Ascending aorta (tissue), 2 donors: ENCODE data around the gene CPXM1. TPM values are rescaled to one million over a fixed set of nuclear protein-coding genes. Genes with fewer than 3 reads are reported as not detected.
"Not testable (repeated sequence)": the region's sequence is repeated elsewhere in the genome, so short reads cannot be mapped to it uniquely, and the experiment has no call there.

Experiments
- DNase-seq, 2 donors: peaks; one replicate each; pipeline ENCODE4 v3.0.0-alpha.2; 2019; ENCODE audit warnings: low spot score in 2 of 2
- H3K27ac ChIP-seq, 2 donors: fragments of 200-600 bp; sonication (generic); one replicate each; pipeline ENCODE4 v1.5.1; 2016 to 2017; ENCODE audit warnings: mild to moderate bottlenecking in 1 of 2
- H3K27me3 ChIP-seq: fragments of 200-600 bp; sonication (generic); one replicate; pipeline ENCODE4 v1.5.1; 2017
- H3K36me3 ChIP-seq, 2 donors: fragments of 200-600 bp; sonication (generic); one replicate each; pipeline ENCODE4 v1.5.1; 2016
- H3K4me1 ChIP-seq, 2 donors: fragments of 200-600 bp; sonication (generic); one replicate each; pipeline ENCODE4 v1.5.1; 2016 to 2017; ENCODE audit warnings: mild to moderate bottlenecking in 1 of 2
- H3K4me3 ChIP-seq, 2 donors: fragments of 200-600 bp; sonication (generic); one replicate each; pipeline ENCODE4 v1.5.1; 2016 to 2017; ENCODE audit warnings: mild to moderate bottlenecking in 1 of 2
- H3K9me3 ChIP-seq, 2 donors: fragments of 200-600 bp; sonication (generic); one replicate each; pipeline ENCODE4 v1.5.1; 2016
- CTCF ChIP-seq, 3 experiments: fragments of 200-600 bp in 2 of 3; fragments of 450-650 bp in 1 of 3; sonication (generic) in 2 of 3; IDR thresholded peaks; one replicate each; pipeline ENCODE4 v1.5.1; 2016 to 2019; ENCODE audit warnings: antibody characterized with exemption in 3 of 3, mild to moderate bottlenecking in 1 of 3, moderate library complexity in 1 of 3
- intact Hi-C: fragments of 100-400 bp; cut with DNase I; formaldehyde crosslinking; loops from one replicate; pipeline ENCODE4 v1.15.1; 2023
- total RNA-seq: library from RNA; depleted of rRNA; stranded (reverse); fragments of >200 nt; gene quantifications from one replicate; pipeline ENCODE4 v1.1.0, GENCODE V29; 2016

CPXM1 gene
- total RNA-seq, 1 donor from 2014 or later: not detected

DNA sequence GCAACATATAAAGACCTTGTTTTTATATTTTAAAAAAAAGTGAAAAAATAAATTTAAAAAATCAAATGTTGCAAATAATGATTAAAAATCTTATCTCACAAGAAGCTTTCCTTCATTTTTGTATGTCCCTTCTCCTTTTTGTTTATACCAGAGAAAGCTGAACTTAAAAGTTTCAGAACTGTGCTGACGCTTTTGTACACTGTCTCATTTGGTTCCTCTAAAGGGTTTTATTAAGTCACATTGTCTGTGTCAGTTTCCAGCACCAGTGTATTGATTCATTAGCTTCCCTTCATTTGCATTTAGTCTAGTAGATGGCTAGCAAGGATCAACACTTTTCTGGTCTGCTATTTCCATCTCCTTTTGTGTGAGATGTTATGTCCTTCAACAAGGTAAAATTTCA is 33.3 kb upstream of the CPXM1 start:
- intact Hi-C loops: loop anchor here (10.0 kb wide), 1 partner anchor 309 kb away; no protein-coding TSS in a partner anchor

DNA sequence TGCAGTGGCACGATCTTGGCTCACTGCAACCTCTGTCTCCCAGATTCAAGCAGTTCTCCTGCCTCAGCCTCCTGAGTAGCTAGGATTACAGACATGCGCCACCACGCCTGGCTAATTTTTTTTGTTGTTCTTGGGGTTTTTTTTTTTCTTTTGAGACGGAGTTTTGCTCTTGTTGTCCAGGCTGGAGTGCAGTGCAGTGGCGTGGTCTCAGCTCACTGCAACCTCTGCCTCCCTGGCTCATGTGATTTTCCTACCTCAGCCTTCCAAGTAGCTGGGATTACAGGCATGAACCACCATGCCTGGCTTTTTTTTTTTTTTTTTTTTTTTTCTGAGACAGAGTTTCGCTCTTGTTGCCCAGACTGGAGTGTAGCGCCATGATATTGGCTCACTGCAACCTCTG is 30.8 kb upstream of the CPXM1 start:
- H3K27ac ChIP-seq, DNase-seq, H3K9me3 ChIP-seq, H3K4me1 ChIP-seq, H3K4me3 ChIP-seq, H3K36me3 ChIP-seq, H3K27me3 ChIP-seq: not testable (repeated sequence)
- intact Hi-C loops: loop anchor here (10.0 kb wide), 1 partner anchor 306 kb away; no protein-coding TSS in a partner anchor

More for the DNA sequence above, 33.3 kb upstream of the CPXM1 start:
- no peak for DNase-seq
- no peaks in the 10 kb centered on the region for H3K4me1 ChIP-seq
- no peaks in the 10 kb centered on the region for H3K27me3 ChIP-seq
- no peak overlapping the region for H3K4me3 ChIP-seq
- no peaks in the 10 kb centered on the region for H3K36me3 ChIP-seq
- H3K9me3 ChIP-seq: no peaks in the 10 kb centered on the region
- TF ChIP-seq CTCF (IDR thresholded peaks at IDR 0.05): no peak
- H3K27ac ChIP-seq: no peak overlapping the region

DNA sequence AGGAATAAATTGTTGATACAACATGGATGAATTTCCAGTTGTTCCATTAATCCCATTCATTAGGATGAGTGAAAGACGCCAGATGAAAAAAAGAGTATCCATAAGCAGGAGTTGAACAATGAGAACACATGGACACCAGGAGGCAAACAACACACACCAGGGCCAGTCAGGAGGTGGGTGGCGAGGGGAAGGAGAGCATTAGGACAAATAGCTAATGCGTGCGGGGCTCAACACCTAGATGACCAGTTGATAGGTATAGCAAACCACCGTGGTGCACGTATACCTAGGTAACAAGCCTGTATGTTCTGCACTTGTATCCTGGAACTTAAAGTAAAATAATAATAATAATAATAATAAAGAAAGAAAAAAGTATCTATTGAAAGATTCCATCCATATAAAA is 28.9 kb upstream of the CPXM1 start:
- no peak for DNase-seq
- H3K36me3 ChIP-seq: no peaks in the 10 kb centered on the region
- no peaks in the 10 kb centered on the region for H3K27me3 ChIP-seq
- intact Hi-C loops: no loop called here
- no peaks in the 10 kb centered on the region for H3K4me1 ChIP-seq
- TF ChIP-seq CTCF (IDR thresholded peaks at IDR 0.05): no peak
- H3K27ac ChIP-seq: no peak overlapping the region
- H3K4me3 ChIP-seq: no peak overlapping the region
- no peaks in the 10 kb centered on the region for H3K9me3 ChIP-seq

DNA sequence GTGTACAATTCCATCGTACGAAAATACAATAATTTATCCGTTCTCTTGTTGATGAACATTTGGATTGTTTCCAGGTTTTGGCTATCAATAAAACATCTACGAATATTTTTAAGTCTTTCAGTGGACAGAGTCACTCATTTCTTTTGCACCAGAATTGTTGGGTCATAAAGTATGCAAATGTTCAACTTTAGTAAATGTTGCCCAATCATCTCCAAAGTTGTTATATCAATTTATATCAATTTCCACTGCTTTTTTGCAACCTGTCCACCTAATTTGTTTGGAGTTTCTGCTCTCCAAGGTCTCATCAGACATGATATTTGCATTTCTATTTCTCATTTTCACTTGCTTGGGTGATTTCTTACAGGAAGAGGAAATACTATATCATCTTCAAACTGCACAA is 26.2 kb upstream of the CPXM1 start:
- no peak for TF ChIP-seq CTCF (IDR thresholded peaks at IDR 0.05)
- intact Hi-C loops: no loop called here
- Histone ChIP-seq H3K27me3 (peaks cover 5% of the 10 kb centered on the region), H3K4me1 (no peaks in the 10 kb centered on the region), H3K27ac (no peak overlapping the region), H3K4me3 (no peak overlapping the region), H3K9me3 (no peaks in the 10 kb centered on the region), H3K36me3 (no peaks in the 10 kb centered on the region)
- DNase-seq: no peak

DNA sequence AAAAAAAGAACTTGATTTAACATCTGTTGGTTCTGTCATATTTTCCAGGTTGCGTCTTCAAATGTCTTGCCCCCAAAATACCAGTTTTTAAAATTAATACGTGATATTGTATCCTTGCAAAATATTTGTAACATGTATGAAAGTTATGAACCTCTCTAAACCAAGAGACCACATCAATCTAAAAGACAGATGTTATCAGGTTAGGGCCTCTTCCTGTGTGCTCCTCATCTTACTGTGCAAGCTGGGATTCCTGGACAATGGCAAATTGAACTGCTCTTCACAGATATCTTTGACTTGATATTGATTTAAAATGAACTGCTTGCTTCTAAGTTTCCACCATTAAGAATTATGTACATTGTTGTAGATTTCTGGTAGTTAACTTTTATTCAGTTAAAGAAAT is 25.3 kb upstream of the CPXM1 start:
- Histone ChIP-seq H3K4me3 (no peak overlapping the region), H3K27me3 (peaks cover 12% of the 10 kb centered on the region), H3K4me1 (no peaks in the 10 kb centered on the region), H3K36me3 (no peaks in the 10 kb centered on the region), H3K27ac (no peak overlapping the region), H3K9me3 (no peaks in the 10 kb centered on the region)
- intact Hi-C loops: no loop called here
- DNase-seq: no peak
- TF ChIP-seq CTCF (IDR thresholded peaks at IDR 0.05): no peak

DNA sequence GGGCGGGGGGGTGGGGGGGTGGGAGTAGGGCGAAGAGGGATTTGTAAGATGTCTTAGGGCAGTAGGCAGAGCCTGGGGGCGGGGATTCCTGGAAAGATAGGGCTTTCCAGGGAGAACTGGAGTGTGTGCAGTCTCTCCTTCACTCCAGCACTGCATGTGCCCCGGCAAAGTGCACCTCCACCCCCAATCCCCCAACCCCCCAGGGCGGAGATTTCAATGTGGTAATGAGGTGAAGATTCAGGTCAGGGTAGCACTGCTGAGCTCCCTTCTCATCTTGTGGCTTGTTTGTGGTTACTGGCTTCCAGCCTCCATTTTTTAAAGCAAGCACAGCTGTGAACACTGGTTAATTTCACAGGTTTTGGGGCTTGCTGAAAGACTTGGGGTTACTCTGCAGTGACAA is 21.6 kb upstream of the CPXM1 start:
- Histone ChIP-seq H3K36me3 (no peaks in the 10 kb centered on the region), H3K4me1 (no peaks in the 10 kb centered on the region), H3K27ac (no peak overlapping the region), H3K4me3 (no peak overlapping the region), H3K9me3 (no peaks in the 10 kb centered on the region), H3K27me3 (peaks cover 17% of the 10 kb centered on the region)
- intact Hi-C loops: no loop called here
- no peak for TF ChIP-seq CTCF (IDR thresholded peaks at IDR 0.05)
- DNase-seq: peak in 1 of 2 donors; percentile 54
